ENCODE results near the gene PSD2.

Gene PSD2

GRCh38 chr5:139881143-139881733 lies 85.6 kb downstream of the PSD2 start:
- DNase-seq (ENCODE audit: low read depth) = no peak

- no peak for DNase-seq (ENCODE audit: low read depth)
Observed at GRCh38 chr5:139882316-139882715, 86.7 kb downstream of the PSD2 start.

- DNase-seq (ENCODE audit: low read depth) = no peak
Observed at GRCh38 chr5:139882961-139883539, 87.4 kb downstream of the PSD2 start.

GRCh38 chr5:139884144-139884543 lies 88.5 kb downstream of the PSD2 start:
- no peak for DNase-seq (ENCODE audit: low read depth)

GRCh38 chr5:139884734-139885133 lies 89.1 kb downstream of the PSD2 start:
- no peak for DNase-seq (ENCODE audit: low read depth)

- DNase-seq (ENCODE audit: low read depth) = no peak
Observed at GRCh38 chr5:139885172-139885856, 89.7 kb downstream of the PSD2 start.

- DNase-seq (ENCODE audit: low read depth) = no peak
Observed at GRCh38 chr5:139885857-139886208, 90.2 kb downstream of the PSD2 start.

- no peak for DNase-seq (ENCODE audit: low read depth)
Observed at GRCh38 chr5:139886213-139886612, 90.6 kb downstream of the PSD2 start.

- DNase-seq (ENCODE audit: low read depth) = no peak
Observed at GRCh38 chr5:139888370-139888769, 92.8 kb downstream of the PSD2 start.

- DNase-seq (ENCODE audit: low read depth) = no peak
Observed at GRCh38 chr5:139889410-139889809, 93.8 kb downstream of the PSD2 start.

- no peak for DNase-seq (ENCODE audit: low read depth)
Observed at GRCh38 chr5:139893873-139894272, 98.3 kb downstream of the PSD2 start.
